Esophagus (tissue), 2 donors: ENCODE measurements around the gene TOP2A. TPM values are rescaled to one million over a fixed set of nuclear protein-coding genes. Genes with fewer than 3 reads are reported as not detected.

Experiments
- polyA plus RNA-seq, 2 donors: library from polyadenylated mRNA; stranded (reverse); fragments of 200-250 nt; gene quantifications; one replicate each; pipeline ENCODE4 v1.2.3, GENCODE V29; 2013
- donor health status: healthy with polysubstance abuse.
- donor health status: Bipolar disorder and iron deficiency.

TOP2A gene
- polyA plus RNA-seq, 2 donors = 18.0 to 56.0 TPM

Other genes starting within 250 kb of the TOP2A start
- 100 to 1,000 TPM; 109 to 282 TPM for gene RAPGEFL1, start 240.4 kb downstream of the TOP2A start, polyA plus RNA-seq
- gene WIPF2, start 198.6 kb downstream of the TOP2A start, polyA plus RNA-seq = 10 to 100 TPM in 1 of 2 donors, 1 to 10 TPM in 1; 9.1 to 15.3 TPM
- 1 to 10 TPM; 5.1 to 7.5 TPM for gene CDC6, start 130.0 kb downstream of the TOP2A start, polyA plus RNA-seq
- 1 to 10 TPM; 5.2 to 6.6 TPM for gene RARA, start 108.7 kb downstream of the TOP2A start, polyA plus RNA-seq
- 1 to 10 TPM in 1 of 2 donors, under 1 TPM in 1; 0.68 to 1.0 TPM for gene GJD3, start 53.2 kb downstream of the TOP2A start, polyA plus RNA-seq
- 10 to 100 TPM; 34.1 to 80.6 TPM for gene IGFBP4, start 25.6 kb upstream of the TOP2A start, polyA plus RNA-seq
- 10 to 100 TPM; 25.4 to 74.8 TPM for gene TNS4, start 83.7 kb upstream of the TOP2A start, polyA plus RNA-seq
- gene CCR7, start 147.6 kb upstream of the TOP2A start, polyA plus RNA-seq = under 1 TPM; 0.16 to 0.54 TPM
- 10 to 100 TPM; 57.2 to 57.8 TPM for gene SMARCE1, start 229.9 kb upstream of the TOP2A start, polyA plus RNA-seq
- under 1 TPM; 0.43 to 0.59 TPM for gene KRT222, start 247.3 kb upstream of the TOP2A start, polyA plus RNA-seq